Nephron (organoid): Measurements from ENCODE around the gene CES4A.

Experiments
- H3K27ac Mint-ChIP-seq, 3 experiments: 2 replicates each; pipeline ENCODE4 v1.8.0; 2020; ENCODE audit warnings: mixed read lengths in 3 of 3, mild to moderate bottlenecking in 2 of 3, moderate library complexity in 1 of 3
- H3K27me3 Mint-ChIP-seq: 2 replicates; pipeline ENCODE4 v1.8.0; 2021; ENCODE audit warnings: low read depth, mild to moderate bottlenecking, moderate library complexity, mixed read lengths
- H3K36me3 Mint-ChIP-seq: 2 replicates; pipeline ENCODE4 v1.8.0; 2020; ENCODE audit warnings: low read depth, mixed read lengths
- H3K4me1 Mint-ChIP-seq: 2 replicates; pipeline ENCODE4 v1.8.0; 2020; ENCODE audit warnings: mixed read lengths
- H3K4me3 Mint-ChIP-seq, 3 experiments: 2 replicates each; pipeline ENCODE4 v1.8.0; 2020; ENCODE audit warnings: mild to moderate bottlenecking in 3 of 3, mixed read lengths in 3 of 3, moderate library complexity in 2 of 3
- H3K9me3 Mint-ChIP-seq: 2 replicates; pipeline ENCODE4 v1.8.0; 2020; ENCODE audit warnings: mixed read lengths
- CTCF ChIP-seq, 3 experiments: fragments of 200-600 bp; sonication (generic); IDR thresholded peaks; one replicate each; pipeline ENCODE4 v1.5.0; 2021; ENCODE audit warnings: antibody characterized with exemption in 3 of 3; ENCODE audit not compliant: unreplicated experiment in 3 of 3

Gene CES4A

GRCh38 chr16:67023689-67024088, 35.3 kb downstream of the CES4A start:
- H3K27ac Mint-ChIP-seq: peak overlapping the region; percentile 83 to 93 (median 89)
- peak overlapping the region in 1 of 3 experiments; percentile 53 for H3K4me3 Mint-ChIP-seq
- peaks cover 4% of the 10 kb centered on the region for H3K27me3 Mint-ChIP-seq
- no peaks in the 10 kb centered on the region for H3K36me3 Mint-ChIP-seq
- peaks cover 39% of the 10 kb centered on the region for H3K4me1 Mint-ChIP-seq
- TF ChIP-seq CTCF (IDR thresholded peaks at IDR 0.05; ENCODE audit: unreplicated experiment in 3 of 3): no peak
- no peaks in the 10 kb centered on the region for H3K9me3 Mint-ChIP-seq

GRCh38 chr16:67024384-67025209, 36.2 kb downstream of the CES4A start:
- Mint-ChIP-seq H3K27me3 (peaks cover 4% of the 10 kb centered on the region), H3K36me3 (no peaks in the 10 kb centered on the region), H3K9me3 (no peaks in the 10 kb centered on the region), H3K27ac (peak overlapping the region; percentile 83 to 93 (median 89)), H3K4me1 (peaks cover 39% of the 10 kb centered on the region), H3K4me3 (peak overlapping the region; percentile 22 to 50 (median 41))
- no peak for TF ChIP-seq CTCF (IDR thresholded peaks at IDR 0.05; ENCODE audit: unreplicated experiment in 3 of 3)

GRCh38 chr16:67025210-67025550, 36.8 kb downstream of the CES4A start:
- peak overlapping the region; percentile 83 to 93 (median 89) for H3K27ac Mint-ChIP-seq
- H3K36me3 Mint-ChIP-seq: no peaks in the 10 kb centered on the region
- H3K27me3 Mint-ChIP-seq: peaks cover 4% of the 10 kb centered on the region
- no peak for TF ChIP-seq CTCF (IDR thresholded peaks at IDR 0.05; ENCODE audit: unreplicated experiment in 3 of 3)
- no peaks in the 10 kb centered on the region for H3K9me3 Mint-ChIP-seq
- H3K4me1 Mint-ChIP-seq: peaks cover 43% of the 10 kb centered on the region
- peak overlapping the region; percentile 22 to 50 (median 41) for H3K4me3 Mint-ChIP-seq

- Mint-ChIP-seq H3K27ac (peak overlapping the region in 2 of 3 experiments; percentile 33 to 72), H3K27me3 (no peaks in the 10 kb centered on the region), H3K36me3 (peaks cover 4% of the 10 kb centered on the region), H3K4me1 (peaks cover 48% of the 10 kb centered on the region), H3K9me3 (no peaks in the 10 kb centered on the region), H3K4me3 (peak overlapping the region; percentile 34 to 66 (median 65))
- TF ChIP-seq CTCF (IDR thresholded peaks at IDR 0.05; ENCODE audit: unreplicated experiment in 3 of 3): no peak
Measured at GRCh38 chr16:67026570-67026969, 38.2 kb downstream of the CES4A start.

- H3K9me3 Mint-ChIP-seq: no peaks in the 10 kb centered on the region
- peak overlapping the region; percentile 77 to 88 (median 82) for H3K27ac Mint-ChIP-seq
- peaks cover 9% of the 10 kb centered on the region for H3K36me3 Mint-ChIP-seq
- peak overlapping the region; percentile 40 to 84 (median 74) for H3K4me3 Mint-ChIP-seq
- no peaks in the 10 kb centered on the region for H3K27me3 Mint-ChIP-seq
- no peak for TF ChIP-seq CTCF (IDR thresholded peaks at IDR 0.05; ENCODE audit: unreplicated experiment in 3 of 3)
- H3K4me1 Mint-ChIP-seq: peaks cover 53% of the 10 kb centered on the region
Measured at GRCh38 chr16:67027046-67027445, 38.7 kb downstream of the CES4A start.
